Measurements from ENCODE around the gene SAMD5. TPM values are rescaled to one million over a fixed set of nuclear protein-coding genes. Genes with fewer than 3 reads are reported as not detected.

Gene SAMD5
- total RNA-seq, 1 experiment from 2014 or later, result 4.0 TPM

- TF ChIP-seq REST (IDR thresholded peaks at IDR 0.05; ENCODE audit: low read depth), result no peak
Observed at GRCh38 chr6:147506704-147507114, 1.8 kb upstream of the SAMD5 start (continued).

GRCh38 chr6:147507162-147508041, 1.1 kb upstream of the SAMD5 start:
- Histone ChIP-seq H3K27me3 (ENCODE audit: insufficient read depth, low read length) (no peaks in the 10 kb centered on the region), H3K4me2 (ENCODE audit: low read length) (peak overlapping the region; percentile 99), H3K4me3 (replicated peaks in 1 of 2; ENCODE audit: low read depth in 1 of 2, low read length in 2 of 2) (peak overlapping the region; percentile 72 to 90), H3K4me1 (ENCODE audit: control insufficient read depth in 1 of 2, insufficient read depth in 2 of 2, low read length in 2 of 2) (peaks cover 5 to 29% of the 10 kb centered on the region in 2 experiments), H3K79me2 (ENCODE audit: insufficient read depth, low read length) (peaks cover 9% of the 10 kb centered on the region; the same call in 1 of the 2 replicates), H3K27ac (ENCODE audit: low read depth, low read length) (peak overlapping the region; percentile 70), H3K9ac (ENCODE audit: low read length) (peak overlapping the region; percentile 57), H4K20me1 (ENCODE audit: insufficient read depth) (no peaks in the 10 kb centered on the region), H3K36me3 (ENCODE audit: control insufficient read depth in 1 of 2, insufficient read depth in 2 of 2, low read length in 2 of 2) (no peaks in the 10 kb centered on the region), H3K9me3 (ENCODE audit: control insufficient read depth in 1 of 2, insufficient read depth in 1 of 2, low read depth in 1 of 2, low read length in 2 of 2) (no peaks in the 10 kb centered on the region), H2AFZ (ENCODE audit: low read depth, low read length, poor library complexity, severe bottlenecking) (peak overlapping the region; percentile 77), H3K9me2 (ENCODE audit: insufficient read depth) (no peaks in the 10 kb centered on the region)
- peak; percentile 19 for ATAC-seq
- CTCF ChIA-PET, result interaction anchor here (0.9 to 3.2 kb wide), 12 partner anchors 14 to 959 kb away, joined by 3 to 20 read pairs (median 3); no protein-coding TSS in a partner anchor
- RAD21 ChIA-PET (ENCODE audit: low non-redundant PET in 1 of 2, low total read pairs in 2 of 2, uncharacterized antibody in 2 of 2, unreplicated experiment in 2 of 2), result interaction anchor here in 1 of 2 experiments (1.0 kb wide), 1 partner anchor 670 kb away, joined by 3 read pairs; no protein-coding TSS in a partner anchor
- DNase-seq (ENCODE audit: low read depth, low spot score), result no peak
- intact Hi-C loops (cut with micrococcal nuclease), result loop anchor here (2.0 to 5.0 kb wide), 3 partner anchors 117 to 955 kb away; no protein-coding TSS in a partner anchor
- BruUV-seq (replicated peaks), result no TSS peak
- POLR2A ChIA-PET, result no interaction called here
- TF ChIP-seq POLR2A (IDR thresholded peaks at IDR 0.05; ENCODE audit: borderline replicate concordance, extremely low read depth, insufficient read depth, insufficient read length) (no peak), POLR2AphosphoS5 (IDR thresholded peaks at IDR 0.05; ENCODE audit: low read depth, low read length) (no peak), ELF1 (IDR thresholded peaks at IDR 0.05; ENCODE audit: borderline replicate concordance, low read depth) (no peak), ZBTB33 (IDR thresholded peaks at IDR 0.05; ENCODE audit: extremely low read depth, insufficient replicate concordance, low read length) (no peak), EZH2phosphoT487 (IDR thresholded peaks at IDR 0.05; ENCODE audit: borderline replicate concordance) (no peak), EGR1 (IDR thresholded peaks at IDR 0.05; ENCODE audit: low read depth) (no peak), REST (IDR thresholded peaks at IDR 0.05; ENCODE audit: low read depth) (no peak), SIN3A (IDR thresholded peaks at IDR 0.05; ENCODE audit: low read depth) (no peak), JUND (IDR thresholded peaks at IDR 0.05) (no peak), FOSL1 (IDR thresholded peaks at IDR 0.05; ENCODE audit: low read depth) (no peak), ZNF274 (IDR thresholded peaks at IDR 0.05; ENCODE audit: low read depth, low read length) (no peak), RAD21 (IDR thresholded peaks at IDR 0.05; ENCODE audit: low read depth) (no peak), ZFX (IDR thresholded peaks at IDR 0.05) (no peak)
- TF ChIP-seq, protein P1, sequence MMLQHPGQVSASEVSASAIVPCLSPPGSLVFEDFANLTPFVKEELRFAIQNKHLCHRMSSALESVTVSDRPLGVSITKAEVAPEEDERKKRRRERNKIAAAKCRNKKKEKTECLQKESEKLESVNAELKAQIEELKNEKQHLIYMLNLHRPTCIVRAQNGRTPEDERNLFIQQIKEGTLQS (IDR thresholded peaks at IDR 0.05), result no peak
